NK-92 treated with Interleukin-12 subunit alpha and Interleukin-12 subunit beta, amount 100 ng/mL, for 24 hours (cell line): Measurements from ENCODE around the gene ST6GALNAC5.
"Not testable (repeated sequence)": the region's sequence is repeated elsewhere in the genome, so short reads cannot be mapped to it uniquely, and the experiment has no call there.

Source experiments
- DNase-seq: peaks from one replicate; lab custom pipeline; 2025; lab: John Stamatoyannopoulos, UW

Gene ST6GALNAC5

GRCh38 chr1:76868154-76868882, 1.0 kb downstream of the ST6GALNAC5 start:
- no peak for DNase-seq

- DNase-seq = no peak
Observed at GRCh38 chr1:76868916-76869315, 1.6 kb downstream of the ST6GALNAC5 start.

DNA sequence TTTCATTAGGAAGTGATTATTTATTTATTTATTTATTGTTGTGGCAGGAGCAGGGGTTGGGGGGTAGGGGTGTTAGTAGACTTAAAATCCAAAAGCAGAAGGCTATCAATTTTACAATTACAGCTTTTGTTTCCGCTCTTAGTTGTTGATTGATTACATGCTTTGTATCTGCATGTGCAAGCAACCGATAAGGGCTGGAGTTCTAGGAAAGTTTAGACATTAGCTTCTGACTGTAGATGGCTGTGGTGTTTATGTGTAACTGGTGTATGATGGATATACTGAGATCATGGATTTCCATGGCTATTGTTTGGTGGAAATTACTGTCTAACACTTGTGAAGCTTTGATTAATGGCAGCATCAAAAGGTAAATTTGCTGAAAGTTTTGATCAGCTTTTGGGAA, 2.8 kb downstream of the ST6GALNAC5 start:
- DNase-seq = no peak

GRCh38 chr1:76871355-76871974, 4.2 kb downstream of the ST6GALNAC5 start:
- DNase-seq = no peak

- no peak for DNase-seq
Observed at GRCh38 chr1:76872944-76873343, 5.7 kb downstream of the ST6GALNAC5 start.

GRCh38 chr1:76876655-76877395, 9.5 kb downstream of the ST6GALNAC5 start:
- DNase-seq = no peak

DNA sequence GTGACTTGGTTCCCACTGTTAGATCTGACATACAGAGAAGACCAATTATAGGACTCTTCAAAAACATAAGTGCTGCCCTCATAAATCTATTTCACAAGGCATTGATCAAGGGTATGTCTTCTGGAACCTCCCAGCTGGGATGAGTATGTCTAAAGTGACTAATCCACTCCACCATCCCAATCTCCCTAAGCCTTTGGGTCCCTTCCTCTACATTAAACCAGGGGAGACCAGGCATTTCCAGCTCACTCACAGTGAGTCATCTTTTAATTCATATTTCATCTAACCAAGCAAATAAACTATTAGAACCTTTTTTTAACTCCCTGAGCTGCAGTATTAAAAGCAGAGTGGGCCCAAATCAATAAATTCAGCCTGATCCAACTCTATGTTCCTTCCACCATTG, 11.7 kb downstream of the ST6GALNAC5 start:
- DNase-seq = not testable (repeated sequence)

GRCh38 chr1:76881762-76882161, 14.5 kb downstream of the ST6GALNAC5 start:
- DNase-seq = no peak

- DNase-seq = no peak
Observed at GRCh38 chr1:76891931-76892622, 24.8 kb downstream of the ST6GALNAC5 start.

DNA sequence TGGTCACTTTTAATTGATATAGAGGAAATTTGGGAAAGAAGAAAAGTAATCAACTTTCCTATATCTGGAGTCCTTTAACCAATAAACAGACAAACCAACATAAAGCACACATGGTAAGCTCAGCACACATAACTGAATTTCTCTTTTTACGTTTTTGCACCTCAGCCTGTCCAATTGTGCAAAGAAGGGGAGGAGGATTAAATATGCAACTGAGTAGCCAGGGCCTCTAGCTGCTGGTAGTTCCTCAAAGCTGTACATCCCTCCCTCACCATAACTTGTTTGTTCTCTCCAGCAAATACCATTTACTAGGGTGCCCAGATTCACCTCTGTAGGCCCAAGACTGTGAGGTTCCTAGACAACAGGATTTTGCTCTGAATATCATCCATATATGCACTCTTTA, 25.4 kb downstream of the ST6GALNAC5 start:
- no peak for DNase-seq

DNA sequence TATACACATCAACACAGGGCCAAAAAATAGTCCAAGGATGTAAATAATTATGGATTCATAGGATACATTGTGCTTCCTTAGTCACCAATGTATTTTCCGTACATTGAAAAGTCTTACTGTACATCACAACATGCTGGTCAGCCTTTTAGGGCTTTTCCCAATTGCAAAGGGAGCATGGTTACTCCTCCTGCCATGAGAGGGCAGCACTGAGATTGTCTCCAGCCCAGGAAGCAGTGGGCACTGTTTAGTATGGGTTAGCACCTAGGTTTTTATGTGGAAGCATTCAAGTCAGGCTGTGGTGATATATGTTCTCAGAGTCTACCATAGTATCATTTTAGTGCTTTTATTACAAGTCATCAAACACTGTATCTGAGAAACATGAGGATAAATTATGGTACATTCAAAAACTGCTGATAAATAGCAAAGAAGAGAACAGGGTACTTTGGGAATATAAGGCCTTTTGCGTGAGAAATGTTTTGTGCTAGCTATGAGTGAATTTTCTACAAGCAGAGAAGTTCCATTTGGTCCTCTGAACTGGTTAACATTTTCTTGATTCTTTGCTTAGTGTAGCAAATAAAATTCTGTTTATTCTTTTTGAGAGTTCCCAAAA, 34.0 kb downstream of the ST6GALNAC5 start:
- no peak for DNase-seq

GRCh38 chr1:76905876-76906595, 38.8 kb downstream of the ST6GALNAC5 start:
- DNase-seq = no peak

DNA sequence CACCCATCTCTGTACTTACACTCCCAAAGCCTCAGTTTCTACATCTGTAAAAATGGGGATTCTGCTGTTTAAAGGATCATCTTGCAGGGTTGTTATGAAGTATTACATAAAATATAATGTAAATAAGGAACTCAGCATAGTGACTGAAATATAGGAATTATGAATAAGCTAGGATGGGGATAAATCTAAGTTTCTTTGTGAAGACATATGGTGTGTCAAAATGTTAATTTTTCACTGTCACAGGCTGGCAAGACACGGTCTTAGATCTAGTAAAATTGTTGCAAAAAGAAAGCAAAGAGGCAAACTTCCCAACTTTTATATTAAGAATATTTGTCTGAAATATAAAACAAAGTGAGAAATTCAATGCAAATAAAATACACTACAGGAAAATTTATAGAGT, 42.0 kb downstream of the ST6GALNAC5 start:
- DNase-seq = no peak

GRCh38 chr1:76919085-76919484, 51.8 kb downstream of the ST6GALNAC5 start:
- DNase-seq = no peak

- no peak for DNase-seq
Observed at GRCh38 chr1:76921590-76921989, 54.3 kb downstream of the ST6GALNAC5 start.

DNA sequence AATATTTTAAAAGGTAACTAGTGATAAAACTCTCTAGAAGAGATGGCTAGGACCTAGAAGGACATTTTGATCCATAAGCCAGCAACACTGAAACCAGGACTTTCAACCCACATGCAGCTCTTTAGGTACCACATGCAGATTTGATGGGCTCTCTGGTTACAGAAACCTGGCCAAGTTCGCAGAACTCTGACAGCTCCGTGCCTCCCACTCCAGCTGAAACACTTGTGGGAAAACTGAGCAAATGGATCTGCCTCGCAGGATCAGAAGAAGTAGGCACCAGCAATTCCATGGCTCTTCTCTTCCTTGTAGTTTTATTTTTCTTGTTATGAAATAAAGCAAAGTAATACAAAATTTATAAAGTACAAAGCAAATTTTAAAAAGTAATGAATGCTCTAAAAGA, 58.5 kb downstream of the ST6GALNAC5 start:
- DNase-seq = no peak

GRCh38 chr1:76928522-76928921, 61.2 kb downstream of the ST6GALNAC5 start:
- DNase-seq = no peak

DNA sequence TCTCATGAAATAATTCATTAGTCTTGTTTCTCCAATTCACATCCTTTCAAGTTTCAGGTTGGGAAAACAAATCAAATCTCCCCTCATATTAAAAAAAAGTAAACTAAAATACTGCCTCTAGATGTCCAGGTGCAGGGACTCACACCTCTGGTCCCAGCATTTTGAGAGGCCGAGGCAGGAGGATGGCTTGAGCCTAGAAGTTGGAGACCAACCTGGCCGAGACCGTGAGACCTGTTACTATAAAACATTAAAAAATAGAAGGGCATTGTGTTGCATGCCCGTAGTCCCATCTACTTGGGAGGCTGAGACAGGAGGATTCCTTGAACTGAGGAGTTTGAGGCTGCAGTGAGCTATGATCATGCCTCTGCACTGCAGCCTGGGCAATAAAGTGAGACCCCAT, 61.9 kb downstream of the ST6GALNAC5 start:
- DNase-seq = no peak

- no peak for DNase-seq
Observed at GRCh38 chr1:76933847-76934815, 66.9 kb downstream of the ST6GALNAC5 start.

DNA sequence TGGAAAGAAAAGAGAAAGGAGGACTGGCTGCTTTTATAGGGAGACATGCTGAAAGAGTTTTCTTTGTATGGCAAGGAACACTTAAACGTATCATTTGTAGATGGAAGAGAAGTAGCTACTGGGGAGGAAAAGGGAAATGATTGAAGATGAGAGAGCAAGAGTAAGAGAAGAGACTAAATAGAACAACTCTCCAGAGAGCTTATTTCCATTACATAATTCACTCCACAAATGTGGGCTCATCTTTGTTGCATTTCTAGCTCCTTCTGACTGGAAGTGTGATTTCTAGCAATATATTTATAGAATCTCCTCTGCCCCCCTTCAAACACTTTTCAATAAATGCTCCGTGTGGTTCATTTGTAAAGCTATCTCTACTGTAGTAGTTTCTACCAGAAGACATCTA, 71.0 kb downstream of the ST6GALNAC5 start:
- no peak for DNase-seq
